GM18520 (cell line): ENCODE data around the gene DDX24.

Experiments used
- ATAC-seq: cut with Tn5 transposase; IDR thresholded peaks from one replicate; pipeline ENCODE4 v1.9.1; 2021; ENCODE audit not compliant: unreplicated experiment

DDX24 gene

DNA sequence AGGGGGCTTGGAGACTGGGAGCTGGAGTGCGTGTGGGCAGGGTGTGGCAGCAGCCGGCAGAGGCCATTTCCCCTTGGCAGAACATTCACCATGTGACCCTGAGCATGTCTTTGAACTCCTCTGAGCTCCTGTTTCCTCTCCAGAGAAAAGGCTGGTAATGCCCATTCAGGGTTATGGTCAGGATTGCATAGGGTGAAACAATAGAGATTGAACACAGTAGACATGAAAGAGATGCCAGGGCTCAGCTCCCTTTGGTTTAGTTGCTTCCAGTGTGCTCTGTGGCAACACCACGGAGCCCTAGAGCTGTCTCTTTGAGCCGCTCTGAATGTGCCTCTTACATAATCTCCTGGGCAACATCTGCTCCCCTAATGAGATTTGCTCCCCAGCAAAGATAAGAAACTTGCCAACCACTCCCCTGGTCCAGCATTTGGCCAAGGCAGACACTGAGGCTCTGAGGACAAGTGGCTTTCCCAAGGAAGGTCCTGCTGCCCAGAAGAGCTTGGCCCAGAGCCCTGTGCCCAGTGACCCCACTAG, 34.1 kb upstream of the DDX24 start:
- ATAC-seq, result no peak

DNA sequence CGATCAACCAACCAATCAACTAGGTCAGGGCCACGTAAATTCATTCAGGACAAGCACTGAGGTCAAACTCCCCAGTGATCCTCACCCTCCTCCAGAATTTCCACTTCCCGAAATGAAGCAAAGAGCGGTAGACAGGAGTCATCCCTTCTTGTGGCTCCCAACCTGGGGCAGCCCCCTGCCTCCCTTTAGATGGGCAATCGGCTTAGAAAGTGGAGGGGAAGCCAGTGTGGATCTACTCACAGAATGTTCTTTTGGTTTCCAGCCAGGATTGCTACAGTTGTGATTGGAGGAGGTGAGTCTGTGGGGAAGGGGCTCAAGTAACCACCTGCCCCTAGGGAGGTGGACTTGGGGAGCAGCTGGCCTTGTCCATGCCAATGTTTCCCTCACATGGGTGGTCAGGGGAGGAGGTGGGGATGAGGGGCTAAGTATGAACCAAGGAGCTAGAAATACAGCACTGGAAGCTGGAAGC, 33.6 kb upstream of the DDX24 start:
- ATAC-seq, result no peak

DNA sequence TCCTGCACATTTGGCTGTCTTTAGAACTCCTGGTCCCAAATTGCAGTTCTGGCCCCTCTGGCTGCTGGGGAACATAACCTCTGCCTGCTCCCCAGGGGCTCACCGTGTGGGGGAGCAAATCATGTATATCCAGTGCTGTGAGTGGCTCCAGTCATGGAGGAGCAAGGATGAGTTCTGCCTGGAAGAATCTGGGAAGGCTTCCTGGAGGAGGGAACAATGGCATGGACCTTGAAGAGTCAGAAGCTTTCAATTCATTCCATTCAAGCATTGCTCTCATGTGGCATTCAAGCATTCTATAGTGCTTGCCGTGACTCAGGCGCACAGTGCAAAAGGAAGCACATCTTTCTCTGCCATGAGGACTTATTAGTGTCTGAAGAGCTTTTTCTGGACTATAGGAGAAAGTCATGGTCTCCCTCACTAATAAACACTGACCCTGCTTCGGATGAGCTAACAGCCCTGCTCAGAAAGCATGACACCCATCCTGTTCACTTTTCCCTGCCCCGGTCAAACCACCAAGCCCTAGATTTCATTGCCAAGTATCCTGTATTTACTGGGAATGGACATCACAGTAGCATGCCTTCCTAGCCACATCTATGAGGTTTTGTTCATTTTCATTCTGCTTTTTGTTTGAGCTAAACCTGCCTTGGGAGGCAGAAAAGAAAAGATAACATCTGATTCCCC, 33.0 kb upstream of the DDX24 start:
- no peak for ATAC-seq

DNA sequence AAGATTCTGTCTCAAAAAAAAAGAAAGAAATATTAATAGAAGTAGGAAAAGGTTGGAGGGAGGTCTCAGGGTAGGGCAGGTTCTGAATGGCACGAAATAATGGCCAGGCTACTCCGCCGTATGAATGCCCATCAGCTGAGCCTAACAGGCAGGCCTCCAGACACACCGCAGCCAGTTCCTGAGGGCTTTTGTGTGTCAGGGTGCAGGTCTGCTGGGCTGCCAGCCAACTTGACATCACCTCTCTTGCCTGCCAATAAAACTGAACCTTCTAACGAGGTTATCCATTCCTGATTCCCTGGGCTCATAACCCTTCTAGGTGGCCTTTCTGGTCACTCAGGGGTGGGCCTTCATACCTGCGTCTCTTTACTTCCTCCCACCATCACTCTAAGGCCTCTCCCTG, 32.5 kb upstream of the DDX24 start:
- no peak for ATAC-seq

DNA sequence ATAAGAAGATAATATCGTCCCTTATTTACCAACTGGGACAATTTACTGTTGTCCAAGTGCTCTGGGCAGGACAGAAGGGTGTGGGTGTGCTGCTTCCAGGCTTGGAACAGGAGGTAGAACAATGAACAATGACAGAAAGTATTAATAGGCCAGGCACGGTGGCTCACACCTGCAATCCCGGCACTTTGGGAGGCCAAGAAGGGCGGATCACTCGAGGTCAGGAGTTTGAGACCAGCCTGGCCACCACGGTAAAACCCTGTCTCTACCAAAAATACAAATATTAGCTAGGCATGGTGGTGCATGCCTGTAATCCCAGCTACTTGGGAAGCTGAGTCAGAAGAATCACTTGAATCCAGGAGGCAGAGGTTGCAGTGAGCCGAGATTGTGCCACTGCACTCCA, 32.1 kb upstream of the DDX24 start:
- ATAC-seq, result no peak

DNA sequence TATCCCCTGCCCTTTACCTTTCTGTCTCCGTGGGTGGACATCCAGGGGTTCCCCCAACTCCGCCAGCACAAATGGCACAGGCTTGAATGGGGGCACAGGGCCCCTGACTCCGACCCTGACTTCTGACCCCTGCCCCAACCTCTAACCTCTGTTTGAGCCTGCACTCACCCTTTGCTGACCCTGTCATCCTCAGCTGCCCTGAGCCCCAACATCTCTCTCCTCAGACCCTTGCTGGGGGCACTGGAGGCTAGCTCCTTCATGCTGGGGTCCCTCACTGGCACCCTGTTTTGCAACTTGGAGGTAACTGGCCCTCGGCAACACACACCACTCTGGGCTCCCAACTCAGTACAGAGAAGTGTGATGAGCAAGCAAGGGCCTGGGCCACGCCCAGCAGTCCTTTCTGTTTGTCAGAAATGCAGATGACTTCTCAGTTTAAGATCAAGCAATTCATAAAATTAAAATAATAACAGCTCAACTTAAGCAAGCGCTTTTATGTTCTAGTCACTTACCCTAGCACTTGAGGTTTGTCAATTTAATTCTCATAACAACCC, 31.6 kb upstream of the DDX24 start:
- no peak for ATAC-seq

DNA sequence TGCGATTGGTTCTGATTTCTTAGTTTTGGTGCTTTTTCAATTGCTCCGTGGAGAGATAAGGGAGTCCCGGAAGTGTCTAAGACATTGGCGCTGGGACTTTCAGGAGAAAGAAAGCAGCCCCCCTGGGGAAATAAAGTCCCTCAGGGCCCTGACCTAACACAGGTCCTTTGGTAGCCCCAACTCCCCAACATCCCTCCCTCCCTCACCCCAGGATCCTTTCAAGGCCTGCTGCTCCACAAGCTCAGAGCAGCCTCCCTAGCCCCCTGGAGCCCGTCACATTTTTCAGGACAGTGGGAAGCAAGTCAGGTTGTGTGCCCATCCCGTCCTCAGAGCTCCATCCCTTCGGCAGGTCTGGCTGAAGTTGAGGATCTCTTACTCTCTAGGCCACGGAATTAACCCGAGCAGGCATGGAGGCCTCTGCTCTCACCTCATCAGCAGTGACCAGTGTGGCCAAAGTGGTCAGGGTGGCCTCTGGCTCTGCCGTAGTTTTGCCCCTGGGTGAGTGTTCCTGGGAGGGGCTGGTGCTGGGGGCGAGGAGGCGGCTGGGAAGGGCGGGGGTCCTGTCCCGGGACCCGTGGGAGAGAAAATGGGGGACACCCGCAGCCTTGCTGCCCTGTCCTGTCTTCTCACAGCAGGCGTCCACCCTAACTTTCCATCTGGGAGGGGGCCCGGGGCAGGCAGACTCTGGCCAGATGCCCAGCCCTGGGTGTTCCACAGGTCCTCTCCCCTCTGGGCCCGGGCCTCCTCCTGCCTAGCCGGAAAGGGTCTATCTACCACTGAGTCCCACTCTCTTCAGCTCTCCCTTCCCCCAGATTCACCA, 30.5 kb upstream of the DDX24 start:
- no peak for ATAC-seq

DNA sequence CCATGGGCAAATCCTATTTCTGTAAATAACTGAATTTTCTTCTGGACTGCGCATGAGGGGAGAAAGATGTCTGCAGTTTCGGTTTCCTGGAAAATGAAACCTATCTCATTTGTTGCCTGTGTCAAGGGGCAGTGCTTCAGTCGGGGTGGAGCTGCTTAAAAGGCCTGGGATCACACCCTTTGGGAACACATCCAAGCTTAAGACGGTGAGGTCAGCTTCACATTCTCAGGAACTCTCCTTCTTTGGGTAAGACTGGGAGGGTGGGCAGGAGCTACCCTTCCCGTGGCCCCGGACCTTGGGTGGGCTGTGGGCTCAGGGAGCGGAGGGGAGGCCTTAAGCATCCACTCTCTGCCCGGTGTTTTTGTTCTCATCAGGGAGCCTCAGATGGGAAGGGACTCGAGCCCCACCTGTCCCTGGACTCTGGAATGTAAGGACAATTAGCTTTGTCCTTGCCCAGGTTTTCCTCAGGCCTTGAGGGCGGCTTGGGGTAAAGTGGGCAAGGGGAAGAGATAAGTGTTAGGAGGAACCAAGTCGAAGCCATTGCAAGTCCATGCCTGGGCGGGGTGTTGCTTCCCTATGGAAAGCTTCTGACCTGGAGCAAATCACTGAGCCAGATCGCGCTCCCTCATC, 29.7 kb upstream of the DDX24 start, which contains the start of gene IFI27:
IFI27 (plus strand) TSS at position 185 of the 630 bp plus-strand sequence.
- ATAC-seq, result no peak

DNA sequence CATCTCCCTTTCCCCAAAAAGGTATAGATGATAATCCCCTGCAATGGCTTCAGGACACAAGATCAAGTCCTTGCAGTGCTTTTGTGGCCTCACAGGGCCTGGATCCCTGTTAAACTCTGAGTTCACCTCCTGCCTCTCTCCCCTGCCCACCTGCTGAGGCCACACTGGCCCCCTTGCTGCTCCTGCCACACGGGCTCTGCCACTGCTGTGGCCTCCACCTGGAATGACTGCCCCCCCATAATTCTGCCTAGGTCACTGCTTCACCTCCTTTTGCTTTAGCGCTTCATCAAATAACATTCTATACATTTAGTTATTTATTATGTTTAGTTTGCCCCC, 28.9 kb upstream of the DDX24 start:
- ATAC-seq, result no peak

DNA sequence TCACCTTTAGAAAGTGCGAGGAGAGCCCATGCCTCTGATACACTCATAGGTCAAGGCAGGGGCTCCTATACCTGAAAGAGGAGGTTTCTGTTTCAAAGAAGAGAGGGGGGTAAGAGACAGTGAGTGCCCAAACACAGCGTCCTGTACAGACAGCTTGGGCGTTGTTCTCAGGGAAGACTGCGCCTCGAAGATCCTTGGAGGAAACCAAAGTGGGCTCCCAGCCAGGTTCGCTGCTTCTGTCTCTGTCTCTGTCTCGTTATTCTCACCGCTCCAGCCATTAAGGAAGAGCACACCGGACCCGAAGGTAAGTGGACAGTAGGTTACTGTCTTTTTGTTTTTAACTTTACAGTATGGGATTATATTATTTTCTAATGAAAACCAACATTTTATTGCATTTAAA, 23.7 kb upstream of the DDX24 start:
- ATAC-seq, result no peak

DNA sequence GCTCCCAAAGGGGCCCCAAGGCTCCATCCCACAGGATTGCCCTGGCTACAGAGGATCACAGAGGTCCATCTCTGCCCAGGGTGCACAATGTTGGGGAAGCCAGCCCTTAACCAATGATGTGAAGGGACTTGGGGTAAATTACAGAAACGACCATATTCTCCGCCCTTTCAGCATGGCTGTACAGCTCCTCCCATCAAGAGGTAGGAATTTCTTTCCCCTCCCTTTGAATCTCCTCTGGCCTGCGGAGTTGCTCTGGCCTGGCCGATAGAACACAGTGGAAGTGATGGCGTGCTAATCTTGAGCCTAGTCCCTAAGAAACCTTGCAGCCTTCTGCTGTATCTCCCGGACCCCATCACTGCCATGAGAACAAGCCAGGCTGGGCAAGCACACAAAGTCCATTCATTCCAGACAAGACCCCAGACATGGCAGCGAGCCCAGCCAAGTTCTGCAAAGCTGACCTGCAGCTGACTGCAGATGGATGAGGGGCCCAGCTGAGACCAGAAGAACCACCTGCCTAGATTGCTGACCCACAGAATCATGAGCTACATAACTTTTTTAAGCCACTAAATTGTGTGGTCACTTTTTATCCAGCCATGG, 22.6 kb upstream of the DDX24 start:
- no peak for ATAC-seq

DNA sequence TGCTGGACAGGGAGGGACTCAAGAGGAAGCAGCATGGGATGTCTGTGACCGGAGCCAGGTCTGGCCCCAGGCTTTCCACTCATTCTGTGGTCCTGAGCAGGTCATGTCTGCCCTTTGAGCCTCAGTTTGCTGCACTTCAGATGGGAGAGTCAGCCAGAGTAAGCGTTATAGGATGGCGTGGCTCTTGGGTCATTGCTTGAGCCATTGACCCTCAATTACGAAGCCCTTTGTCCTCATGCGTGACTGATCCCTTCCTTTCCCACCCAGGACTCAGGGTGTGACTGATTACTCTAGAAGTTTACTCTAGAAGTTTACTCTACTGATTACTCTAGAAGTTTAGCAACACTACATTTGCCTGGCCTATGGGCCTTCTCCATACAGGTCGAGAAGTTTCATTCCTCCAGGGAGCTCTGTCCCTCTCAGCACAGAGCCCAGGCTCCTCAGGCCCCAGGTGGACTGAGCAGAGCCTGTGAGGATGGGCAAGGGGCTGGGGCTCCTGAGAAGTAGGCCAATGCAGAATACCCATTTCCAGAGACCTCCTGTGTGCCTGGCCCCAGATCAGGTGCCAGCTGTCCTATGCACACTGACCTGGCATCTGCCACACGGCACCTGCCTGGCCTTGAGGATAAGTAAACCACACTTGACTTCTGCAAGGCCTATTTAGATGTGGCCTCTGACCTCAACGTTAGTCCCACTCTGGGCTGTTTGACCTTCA, 21.9 kb upstream of the DDX24 start:
- ATAC-seq, result no peak

DNA sequence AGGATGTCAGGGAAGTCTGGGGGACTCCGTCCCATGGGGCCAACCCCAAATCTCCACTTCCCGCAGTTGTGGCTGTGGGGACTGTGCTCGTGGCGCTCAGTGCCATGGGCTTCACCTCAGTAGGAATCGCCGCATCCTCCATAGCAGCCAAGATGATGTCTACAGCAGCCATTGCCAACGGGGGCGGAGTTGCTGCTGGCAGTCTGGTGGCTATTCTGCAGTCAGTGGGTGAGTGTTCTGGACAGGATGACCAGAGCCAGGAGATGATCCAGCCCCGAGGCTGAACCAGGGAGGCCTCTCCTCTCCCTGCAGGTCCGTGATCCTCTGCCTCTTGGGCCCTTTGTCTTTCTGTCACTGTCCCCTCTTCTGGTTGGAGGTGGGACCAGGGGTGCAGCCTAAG, 20.7 kb upstream of the DDX24 start:
- no peak for ATAC-seq

DNA sequence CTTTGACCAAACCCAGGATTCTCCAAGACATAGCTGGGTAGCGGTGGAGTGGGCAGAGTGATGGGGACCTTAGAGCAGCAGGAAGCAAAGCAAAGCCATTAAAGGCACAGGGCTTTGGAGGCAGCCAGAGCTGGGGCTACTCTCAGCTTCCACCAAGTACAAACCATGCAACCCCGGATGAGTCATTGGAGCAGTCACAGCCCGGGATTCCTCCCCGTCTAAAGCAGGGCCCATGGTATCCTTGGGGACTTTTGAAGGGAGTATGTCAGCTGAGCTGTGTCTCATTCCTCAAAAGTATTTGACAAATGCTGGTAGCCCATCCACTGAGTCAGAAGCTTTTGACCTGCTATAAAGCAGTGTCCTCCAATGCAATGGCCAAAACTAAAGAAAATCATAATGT, 19.8 kb upstream of the DDX24 start:
- no peak for ATAC-seq

DNA sequence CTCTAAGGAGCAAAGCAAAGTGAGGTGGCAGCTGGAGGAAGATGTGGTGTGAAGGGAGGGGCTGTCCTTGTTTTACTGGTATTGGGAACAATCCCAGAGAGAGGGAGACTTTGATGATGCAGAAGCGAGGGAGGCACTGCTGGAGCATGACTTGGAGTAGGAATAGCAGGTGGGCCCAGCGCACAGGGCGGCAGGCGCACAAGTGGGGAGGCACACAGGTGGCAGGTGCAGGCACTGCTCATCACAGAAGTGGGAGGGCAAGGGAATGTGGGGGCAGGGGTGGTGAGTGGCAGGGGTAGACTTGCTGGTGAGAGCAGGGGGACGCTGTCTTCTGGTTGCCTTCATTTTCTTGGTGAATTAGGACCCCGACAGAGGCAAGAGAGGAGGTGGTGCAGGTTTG, 18.0 kb upstream of the DDX24 start:
- no peak for ATAC-seq

DNA sequence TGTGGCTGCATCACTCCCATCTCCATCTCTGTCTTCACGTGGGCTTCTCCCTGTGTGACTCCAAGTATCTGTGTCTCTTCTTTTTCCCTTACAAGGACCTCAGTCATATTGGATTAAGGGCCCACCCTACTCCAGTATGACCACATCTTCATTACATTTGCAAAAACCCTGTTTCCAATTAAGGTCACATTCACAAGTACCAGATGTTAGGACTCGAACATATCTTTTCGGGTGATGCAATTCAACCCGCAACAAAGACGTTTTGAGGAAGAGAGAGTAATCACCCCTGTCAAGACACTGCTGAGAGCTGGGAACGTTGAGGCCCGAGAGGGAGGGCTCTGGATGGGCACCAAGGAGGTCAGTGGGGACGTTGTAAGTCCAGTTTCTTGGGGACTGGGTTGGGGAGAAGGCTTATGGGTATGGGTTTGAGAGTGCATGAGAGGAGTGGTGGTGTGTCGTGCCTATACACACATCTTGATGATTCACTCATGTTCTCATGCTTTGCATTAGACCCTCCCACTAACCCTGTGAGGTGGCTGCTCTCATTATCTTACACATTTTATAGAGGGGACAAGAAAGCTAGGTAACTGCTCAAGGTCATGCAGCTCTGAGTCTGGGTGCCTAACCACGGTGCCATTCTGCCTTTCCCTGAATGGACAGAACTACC, 17.5 kb upstream of the DDX24 start:
- ATAC-seq, result no peak

DNA sequence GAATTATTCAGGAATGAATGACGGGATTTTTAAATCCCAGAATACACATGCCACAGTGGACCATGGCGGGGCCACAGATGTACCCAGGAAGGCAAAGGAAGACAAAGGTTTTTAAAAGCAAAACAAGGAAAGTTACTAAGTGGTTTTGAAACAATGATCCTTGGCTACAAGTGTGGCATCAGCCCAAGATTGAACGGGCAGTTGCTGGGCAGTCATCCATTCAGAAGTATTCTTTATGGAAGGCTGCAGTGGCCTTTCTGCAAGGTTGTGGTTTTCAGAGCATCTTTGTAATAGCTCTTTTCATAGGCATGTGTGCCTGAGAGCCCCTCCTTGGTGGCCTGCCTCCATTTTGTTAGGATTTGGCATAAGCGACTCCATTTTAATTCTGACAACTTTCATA, 16.1 kb upstream of the DDX24 start:
- ATAC-seq, result no peak

DNA sequence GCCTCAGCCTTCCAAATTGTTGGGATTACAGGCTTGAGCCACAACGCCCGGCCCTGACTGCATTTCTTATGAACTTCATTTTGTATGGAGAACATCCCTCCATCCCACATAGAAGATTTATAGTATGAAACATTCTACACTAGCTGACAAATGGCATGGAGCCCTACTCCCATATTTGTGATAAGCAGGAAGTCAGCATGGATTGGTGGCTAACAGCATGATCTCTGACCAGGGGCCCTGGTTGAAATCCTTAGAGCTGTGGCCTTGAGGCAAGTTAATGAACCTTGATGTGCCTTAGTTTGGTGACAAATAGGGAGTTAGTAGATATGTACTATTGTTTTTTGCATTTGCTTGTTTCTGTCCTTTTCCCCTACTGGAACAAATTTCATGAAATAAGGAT, 12.4 kb upstream of the DDX24 start:
- no peak for ATAC-seq

DNA sequence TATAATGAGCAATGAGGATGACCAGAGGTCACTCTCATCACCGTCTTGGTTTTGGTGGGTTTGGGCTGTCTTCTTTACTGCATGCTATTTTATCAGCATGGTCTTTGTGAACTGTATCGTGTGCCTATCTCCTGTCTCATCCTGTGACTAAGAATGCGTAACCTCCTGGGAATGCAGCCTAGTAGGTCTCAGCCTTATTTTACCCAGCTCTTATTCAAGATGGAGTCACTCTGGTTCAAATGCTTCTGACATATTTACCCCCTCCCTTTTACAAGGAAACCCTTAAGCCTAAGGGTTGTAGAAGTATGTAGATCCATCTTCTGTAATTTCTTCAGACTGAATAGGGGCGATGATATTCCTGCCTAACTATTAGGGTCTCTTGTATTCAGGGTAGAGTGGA, 8.5 kb upstream of the DDX24 start:
- ATAC-seq, result no peak

DNA sequence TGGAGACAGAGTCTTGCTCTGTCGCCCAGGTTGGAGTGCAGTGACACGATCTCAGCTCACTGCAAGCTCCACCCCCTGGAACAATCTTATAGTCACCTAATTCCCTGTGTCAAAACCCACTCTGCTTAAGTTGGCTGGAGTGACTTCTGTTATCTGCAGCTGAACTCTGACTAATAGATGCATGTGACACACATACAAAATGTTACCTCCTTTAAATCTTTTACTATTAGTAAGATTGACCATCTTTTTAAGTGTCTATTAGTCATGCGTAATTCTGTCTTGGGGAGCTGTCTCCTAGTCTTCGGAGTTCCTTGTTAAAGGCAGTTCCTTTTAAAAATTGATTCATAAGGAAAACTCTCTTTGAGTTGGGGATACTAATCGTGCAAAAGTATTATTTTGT, 7.5 kb upstream of the DDX24 start:
- no peak for ATAC-seq
